HG02852 (cell line): ENCODE data around the gene GNL2.

Experiments
- ATAC-seq: cut with Tn5 transposase; IDR thresholded peaks from one replicate; pipeline ENCODE4 v1.9.1; 2021; ENCODE audit warnings: mild to moderate bottlenecking, moderate library complexity; ENCODE audit not compliant: unreplicated experiment

The GNL2 gene

GRCh38 chr1:37517569-37517968 is 78.2 kb downstream of the GNL2 start:
- no peak for ATAC-seq
